Neuronal stem cell (in vitro differentiated cells): ENCODE results near the gene AHSP. TPM values are rescaled to one million over a fixed set of nuclear protein-coding genes. Genes with fewer than 3 reads are reported as not detected.

Experiments used
- DNase-seq: peaks from one replicate; pipeline ENCODE4 v3.0.0-alpha.2; 2013; ENCODE audit warnings: low spot score
- H2AFZ ChIP-seq: one replicate; pipeline ENCODE4 v1.6.1; 2013; ENCODE audit warnings: mild to moderate bottlenecking, low read length, inconsistent platforms
- H2AK5ac ChIP-seq: 2 replicates; pipeline ENCODE4 v1.6.1; 2013; ENCODE audit warnings: low read depth, mild to moderate bottlenecking, inconsistent platforms, low read length, moderate library complexity, mixed read lengths
- H2BK120ac ChIP-seq: 2 replicates; pipeline ENCODE4 v1.6.1; 2013; ENCODE audit warnings: low read depth, mild to moderate bottlenecking, inconsistent platforms, low read length, moderate library complexity, mixed read lengths
- H2BK12ac ChIP-seq: one replicate; pipeline ENCODE4 v1.6.1; 2013; ENCODE audit warnings: low read length, inconsistent platforms
- H2BK15ac ChIP-seq: 2 replicates; pipeline ENCODE4 v1.6.1; 2013; ENCODE audit warnings: mild to moderate bottlenecking, low read length, inconsistent platforms, mixed read lengths
- H2BK5ac ChIP-seq: one replicate; pipeline ENCODE4 v1.6.1; 2013; ENCODE audit warnings: inconsistent platforms, mild to moderate bottlenecking, low read length, moderate library complexity
- H3K14ac ChIP-seq: one replicate; pipeline ENCODE4 v1.6.1; 2013; ENCODE audit warnings: low read length, inconsistent platforms
- H3K18ac ChIP-seq: 2 replicates; pipeline ENCODE4 v1.6.1; 2013; ENCODE audit warnings: low read length, inconsistent platforms
- H3K23ac ChIP-seq: 2 replicates; pipeline ENCODE4 v1.6.1; 2013; ENCODE audit warnings: low read depth, mild to moderate bottlenecking, mixed read lengths, low read length, inconsistent platforms; ENCODE audit not compliant: poor library complexity
- H3K27ac ChIP-seq: replicated peaks from 3 replicates; pipeline ENCODE4 v1.5.1; 2013; ENCODE audit warnings: low read length, inconsistent platforms
- H3K27me3 ChIP-seq, 3 experiments: 2 replicates each; pipeline ENCODE4 v1.6.1; 2013; ENCODE audit warnings: low read length in 3 of 3, mild to moderate bottlenecking in 2 of 3, inconsistent platforms in 1 of 3, low read depth in 1 of 3, mixed read lengths in 1 of 3, moderate library complexity in 1 of 3; ENCODE audit not compliant: control insufficient read depth in 3 of 3, insufficient read depth in 3 of 3
- H3K36me3 ChIP-seq, 2 donors: replicated peaks in 1 of 2; 2 replicates each; pipeline ENCODE4 v1.6.1; 2013; ENCODE audit warnings: low read length in 2 of 2; ENCODE audit not compliant: control insufficient read depth in 2 of 2, insufficient read depth in 2 of 2
- H3K4ac ChIP-seq: 2 replicates; pipeline ENCODE4 v1.6.1; 2013; ENCODE audit warnings: inconsistent platforms, mild to moderate bottlenecking, low read length, moderate library complexity
- H3K4me1 ChIP-seq, 2 donors: 1 replicate in 1 of 2; 2 replicates in 1 of 2; pipeline ENCODE4 v1.6.1; 2013; ENCODE audit warnings: low read length in 2 of 2, low read depth in 1 of 2; ENCODE audit not compliant: control insufficient read depth in 2 of 2, insufficient read depth in 1 of 2
- H3K4me2 ChIP-seq: one replicate; pipeline ENCODE4 v1.6.1; 2013; ENCODE audit warnings: mild to moderate bottlenecking, low read length, inconsistent platforms; ENCODE audit not compliant: insufficient read depth, poor library complexity, severe bottlenecking
- H3K4me3 ChIP-seq, 2 donors: 2 replicates each; pipeline ENCODE4 v1.5.1; 2013; ENCODE audit warnings: low read length in 2 of 2, mild to moderate bottlenecking in 2 of 2, inconsistent platforms in 1 of 2, moderate library complexity in 1 of 2
- H3K79me1 ChIP-seq: one replicate; pipeline ENCODE4 v1.6.1; 2013; ENCODE audit warnings: low read depth, mild to moderate bottlenecking, inconsistent platforms, low read length, moderate library complexity
- H3K9ac ChIP-seq: one replicate; pipeline ENCODE4 v1.6.1; 2013; ENCODE audit warnings: mild to moderate bottlenecking, low read depth, low read length, inconsistent platforms; ENCODE audit not compliant: poor library complexity
- H3K9me3 ChIP-seq, 2 donors: replicated peaks in 1 of 2; 2 replicates each; pipeline versions ENCODE3 to v1.6.1; 2013; ENCODE audit warnings: low read length in 2 of 2, mild to moderate bottlenecking in 2 of 2, inconsistent platforms in 1 of 2, low read depth in 1 of 2, mixed read lengths in 1 of 2, moderate library complexity in 1 of 2; ENCODE audit not compliant: control insufficient read depth in 2 of 2, insufficient read depth in 1 of 2
- H4K8ac ChIP-seq: one replicate; pipeline ENCODE4 v1.6.1; 2013; ENCODE audit warnings: low read depth, mild to moderate bottlenecking, inconsistent platforms, low read length, moderate library complexity
- H4K91ac ChIP-seq: one replicate; pipeline ENCODE4 v1.6.1; 2013; ENCODE audit warnings: low read length, low read depth, mild to moderate bottlenecking, inconsistent platforms; ENCODE audit not compliant: poor library complexity
- WGBS, 2 donors: extraction: QIAGEN DNeasy Blood & Tissue Kit; methylation state at CpG; one replicate each; pipeline ENCODE4 v1.1.7; 2013; ENCODE audit warnings: missing lambda C conversion rate in 2 of 2, mixed read lengths in 1 of 2; ENCODE audit not compliant: insufficient read length in 2 of 2, insufficient replicate concordance in 1 of 2; ENCODE audit errors: extremely low coverage in 2 of 2; 5-methylcytosine and 5-hydroxymethylcytosine counted together
- polyA plus RNA-seq, 2 experiments: library from polyadenylated mRNA; stranded (reverse); fragments of 200-250 nt; gene quantifications; one replicate each; pipeline ENCODE4 v1.2.3, GENCODE V29; 2013

Gene AHSP, protein sequence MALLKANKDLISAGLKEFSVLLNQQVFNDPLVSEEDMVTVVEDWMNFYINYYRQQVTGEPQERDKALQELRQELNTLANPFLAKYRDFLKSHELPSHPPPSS
- polyA plus RNA-seq (2013, experiment 1 of 2), result not detected
- polyA plus RNA-seq (2013, experiment 2 of 2), result 0.22 TPM

DNA sequence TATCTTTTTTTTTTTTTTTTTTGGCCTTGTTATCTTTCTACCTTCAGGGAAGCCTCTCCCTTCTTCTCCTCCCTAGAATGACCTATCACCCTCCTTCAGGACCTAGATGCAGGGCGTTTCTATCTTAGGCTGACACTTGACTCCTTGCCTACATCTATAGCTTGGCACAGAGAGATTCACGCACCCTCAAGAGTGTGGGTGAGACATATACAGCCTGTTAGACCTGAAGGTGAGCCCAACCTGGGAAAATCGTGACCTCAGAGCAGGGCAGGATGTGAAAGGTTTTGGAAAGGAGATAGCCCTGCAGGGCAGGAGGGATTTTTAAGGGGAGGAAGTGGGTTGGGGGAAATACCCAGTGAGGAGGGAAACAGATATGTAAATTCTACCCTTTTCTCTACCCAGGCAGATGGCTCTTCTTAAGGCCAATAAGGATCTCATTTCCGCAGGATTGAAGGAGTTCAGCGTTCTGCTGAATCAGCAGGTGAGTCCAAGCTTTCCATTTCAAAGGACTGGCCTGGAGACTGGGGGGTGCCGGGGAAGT is at the start of gene AHSP:
TSS of gene AHSP (plus strand) at position 167 of the 541 bp plus-strand sequence. CDS start at position 407, 240 bp downstream.
- no CpG with 5 or more reads among the region's 6 CpGs for WGBS, 2 donors
- Histone ChIP-seq H2BK120ac (no peak within 1 kb of the TSS), H2AK5ac (no peak within 1 kb of the TSS), H4K8ac (no peak within 1 kb of the TSS), H3K36me3 (no peaks in the 10 kb centered on the region), H2BK12ac (no peak within 1 kb of the TSS), H3K14ac (no peak within 1 kb of the TSS), H3K9me3 (peaks cover 3 to 7% of the 10 kb centered on the region in 2 donors), H3K4me1 (peaks cover 0 to 4% of the 10 kb centered on the region in 2 donors), H3K9ac (no peak within 1 kb of the TSS), H3K27me3 (peaks cover 0 to 37% (median 34%) of the 10 kb centered on the region in 3 experiments), H3K18ac (no peak within 1 kb of the TSS), H2BK5ac (no peak within 1 kb of the TSS), H3K27ac (no peak within 1 kb of the TSS), H3K4me3 (peak within 1 kb of the TSS in 1 of 2 donors; percentile 32), H3K79me1 (no peaks in the 10 kb centered on the region), H3K4me2 (peak within 1 kb of the TSS; percentile 56), H3K23ac (no peak within 1 kb of the TSS), H3K4ac (no peak within 1 kb of the TSS), H2AFZ (peak within 1 kb of the TSS; percentile 78), H2BK15ac (no peak within 1 kb of the TSS), H4K91ac (no peak within 1 kb of the TSS)
- DNase-seq, result no peak

GRCh38 chr16:31478956-31479355 is 48.7 kb upstream of the AHSP start:
- no peak overlapping the region for H2BK12ac ChIP-seq
- peak overlapping the region; percentile 57 for H3K14ac ChIP-seq
- WGBS, 2 donors, result no CpG with 5 or more reads among the region's 3 CpGs
- no peak overlapping the region for H3K4ac ChIP-seq
- no peak overlapping the region for H2BK120ac ChIP-seq
- no peak overlapping the region for H3K27ac ChIP-seq
- no peak overlapping the region for H2BK15ac ChIP-seq
- no peak overlapping the region for H2AFZ ChIP-seq
- no peak overlapping the region for H3K4me2 ChIP-seq
- H4K91ac ChIP-seq, result no peak overlapping the region
- no peak overlapping the region for H2BK5ac ChIP-seq
- peaks cover 0 to 26% of the 10 kb centered on the region in 2 donors for H3K36me3 ChIP-seq
- DNase-seq, result no peak
- peaks cover 2% of the 10 kb centered on the region for H3K79me1 ChIP-seq
- H3K9ac ChIP-seq, result no peak overlapping the region
- peaks cover 0 to 72% (median 24%) of the 10 kb centered on the region in 3 experiments for H3K27me3 ChIP-seq
- no peak overlapping the region for H3K23ac ChIP-seq
- peak overlapping the region; percentile 97 for H4K8ac ChIP-seq
- no peak overlapping the region for H3K4me3 ChIP-seq
- peaks cover 0 to 2% of the 10 kb centered on the region in 2 donors for H3K9me3 ChIP-seq
- no peak overlapping the region for H3K18ac ChIP-seq
- peaks cover 0 to 6% of the 10 kb centered on the region in 2 donors for H3K4me1 ChIP-seq
- no peak overlapping the region for H2AK5ac ChIP-seq

DNA sequence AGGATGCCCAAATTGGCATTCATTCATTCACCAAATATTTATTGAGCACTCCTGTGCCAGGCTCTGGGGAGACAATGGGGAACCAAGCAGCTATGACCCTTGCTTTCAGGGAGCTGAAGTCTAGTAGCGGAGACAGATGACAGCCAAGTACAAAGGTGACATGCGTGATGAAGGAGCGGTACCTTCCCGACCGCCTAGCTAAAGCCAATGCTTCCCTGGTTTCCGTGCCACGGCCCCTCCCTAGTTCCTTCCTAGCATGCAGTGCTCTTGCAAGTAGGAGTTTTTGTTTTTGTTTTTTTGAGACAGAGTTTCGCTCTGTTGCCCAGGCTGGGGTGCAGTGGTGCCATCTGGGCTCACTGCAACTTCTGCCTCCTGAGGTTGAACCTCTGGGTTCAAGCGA is 47.9 kb upstream of the AHSP start:
- no peak overlapping the region for H3K9ac ChIP-seq
- H4K8ac ChIP-seq, result no peak overlapping the region
- WGBS, 2 donors, result no CpG with 5 or more reads among the region's 9 CpGs
- H3K23ac ChIP-seq, result no peak overlapping the region
- H3K4me1 ChIP-seq, result peaks cover 4 to 6% of the 10 kb centered on the region in 2 donors
- no peak overlapping the region for H3K4me2 ChIP-seq
- peaks cover 2 to 68% (median 21%) of the 10 kb centered on the region in 3 experiments for H3K27me3 ChIP-seq
- peaks cover 2% of the 10 kb centered on the region for H3K79me1 ChIP-seq
- H2AK5ac ChIP-seq, result no peak overlapping the region
- H2BK12ac ChIP-seq, result no peak overlapping the region
- H3K18ac ChIP-seq, result no peak overlapping the region
- no peak overlapping the region for H4K91ac ChIP-seq
- no peak overlapping the region for H3K14ac ChIP-seq
- no peak overlapping the region for H3K4ac ChIP-seq
- no peak overlapping the region for H2BK5ac ChIP-seq
- H2BK120ac ChIP-seq, result no peak overlapping the region
- peaks cover 0 to 18% of the 10 kb centered on the region in 2 donors for H3K36me3 ChIP-seq
- no peak overlapping the region for H2AFZ ChIP-seq
- no peak overlapping the region for H3K27ac ChIP-seq
- H3K4me3 ChIP-seq, result no peak overlapping the region
- H3K9me3 ChIP-seq, result peaks cover 0 to 2% of the 10 kb centered on the region in 2 donors
- no peak overlapping the region for H2BK15ac ChIP-seq
- DNase-seq, result no peak

DNA sequence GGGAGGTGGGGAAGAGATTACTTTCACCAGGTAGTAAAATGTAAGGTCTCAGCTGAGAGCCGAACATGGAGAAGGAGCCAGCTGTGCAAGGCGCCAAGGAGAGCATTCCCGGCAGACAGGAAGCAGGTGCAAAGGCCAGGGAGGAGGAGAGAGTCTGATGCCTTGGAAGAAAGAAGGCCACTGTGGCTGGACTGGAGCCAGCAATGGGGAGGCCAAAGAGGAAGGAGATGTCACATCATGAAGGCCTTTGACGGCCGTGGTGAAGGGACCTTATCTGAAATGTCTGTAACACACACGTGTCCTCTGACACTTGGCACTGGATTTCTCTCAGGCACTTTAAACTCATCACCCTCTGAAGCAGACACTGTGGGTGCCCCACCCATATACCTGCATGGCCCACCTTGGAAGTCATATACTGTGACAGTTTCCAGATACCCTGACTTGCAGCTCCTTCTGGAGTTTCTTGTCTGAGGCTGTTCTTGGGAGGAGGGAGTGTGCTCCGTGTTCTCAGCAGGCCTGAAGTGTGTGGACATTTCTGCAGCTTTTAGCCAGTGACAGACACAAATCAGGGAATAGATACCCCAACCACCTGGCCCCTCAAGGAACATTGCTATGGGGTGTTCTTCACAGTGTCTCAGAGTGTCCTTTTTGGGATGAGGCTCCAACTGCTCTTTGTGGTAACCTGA is 46.7 kb upstream of the AHSP start:
- peaks cover 2% of the 10 kb centered on the region for H3K79me1 ChIP-seq
- H3K36me3 ChIP-seq, result peaks cover 0 to 7% of the 10 kb centered on the region in 2 donors
- H3K27ac ChIP-seq, result no peak overlapping the region
- H3K14ac ChIP-seq, result no peak overlapping the region
- no peak overlapping the region for H3K18ac ChIP-seq
- H3K9me3 ChIP-seq, result peaks cover 0 to 2% of the 10 kb centered on the region in 2 donors
- WGBS, 2 donors, result no CpG with 5 or more reads among the region's 7 CpGs
- H3K4me2 ChIP-seq, result no peak overlapping the region
- no peak overlapping the region for H2BK5ac ChIP-seq
- H2BK15ac ChIP-seq, result no peak overlapping the region
- no peak overlapping the region for H3K4ac ChIP-seq
- no peak overlapping the region for H2AFZ ChIP-seq
- H2AK5ac ChIP-seq, result no peak overlapping the region
- no peak overlapping the region for H3K23ac ChIP-seq
- H3K4me3 ChIP-seq, result no peak overlapping the region
- H3K27me3 ChIP-seq, result peaks cover 8 to 68% (median 17%) of the 10 kb centered on the region in 3 experiments
- peaks cover 4 to 6% of the 10 kb centered on the region in 2 donors for H3K4me1 ChIP-seq
- H2BK12ac ChIP-seq, result no peak overlapping the region
- H3K9ac ChIP-seq, result no peak overlapping the region
- no peak overlapping the region for H2BK120ac ChIP-seq
- H4K91ac ChIP-seq, result no peak overlapping the region
- no peak overlapping the region for H4K8ac ChIP-seq
- no peak for DNase-seq
